ENCODE measurements around the gene ODF4. TPM values are rescaled to one million over a fixed set of nuclear protein-coding genes. Genes with fewer than 3 reads are reported as not detected.
A peak's percentile ranks its signal among the peaks of the same experiment; 100 is the strongest.

ODF4 gene
- total and polyA plus RNA-seq, 10 of the 15 experiments (the other 5 are each of a cell fraction or from before 2014, with no cell fraction given) = not detected

- peak overlapping the region; percentile 72 for H3K9ac ChIP-seq (ENCODE audit: control insufficient read depth, insufficient read depth, low read length)
- in situ Hi-C loops (cut with MboI) = loop anchor here (5.0 kb wide), 1 partner anchor 178 kb away; the partner anchor contains the start of gene ALOXE3
- ChIA-PET SMC1A (ENCODE audit: uncharacterized antibody, unreplicated experiment) (interaction anchor here (0.7 to 3.8 kb wide), 22 partner anchors 11 to 703 kb away, joined by 3 to 40 read pairs (median 4); partner anchors contain the start of genes AURKB, CTC1, PFAS and TMEM107), POLR2A (interaction anchor here (0.6 to 2.5 kb wide), 23 partner anchors 8 to 460 kb away, joined by 3 to 31 read pairs (median 5); partner anchors contain the start of genes ALOXE3, AURKB, BORCS6 and CNTROB), CTCF (interaction anchor here (0.6 to 3.0 kb wide), 20 partner anchors 9 to 234 kb away, joined by 3 to 23 read pairs (median 4); partner anchors contain the start of genes BORCS6, CTC1, KRABD2 and PFAS), RAD21 (ENCODE audit: unreplicated experiment) (interaction anchor here (0.6 to 2.9 kb wide), 21 partner anchors 9 to 840 kb away, joined by 3 to 26 read pairs (median 3); partner anchors contain the start of genes BORCS6, CTC1, KRABD2 and PFAS)
- BruUV-seq (replicated peaks) = TSS peak; percentile 85
- intact Hi-C loops (cut with micrococcal nuclease; ENCODE audit: unreplicated experiment) = loop anchor here (1.0 to 5.0 kb wide), 2 partner anchors 69 to 173 kb away; partner anchors contain the start of gene HES7
- TF ChIP-seq PAX8 (IDR thresholded peaks at IDR 0.05) (no peak), MAX (IDR thresholded peaks at IDR 0.05; ENCODE audit: low read depth, low read length) (0 out of 2 replicates have a peak, but pooled peaks have one; percentile 6), ZNF24 (IDR thresholded peaks at IDR 0.05) (no peak), SPI1 (IDR thresholded peaks at IDR 0.05; ENCODE audit: borderline replicate concordance, insufficient read depth, low read depth, low read length) (no peak), ATF2 (IDR thresholded peaks at IDR 0.05; ENCODE audit: low read length) (no peak), PRDM15 (CRISPR knock-in tag; IDR thresholded peaks at IDR 0.05) (no peak), POLR2A (IDR thresholded peaks at IDR 0.05; ENCODE audit: low read depth, low read length) (no peak), ZNF274 (IDR thresholded peaks at IDR 0.05; ENCODE audit: insufficient read depth, insufficient read length) (no peak), IKZF2 (IDR thresholded peaks at IDR 0.05) (0 out of 4 replicates have a peak, but pooled peaks of 1 of the 2 experiments have one; percentile 12)
- FAIRE-seq = no peak
- H3K79me2 ChIP-seq (ENCODE audit: control insufficient read depth, insufficient read depth, low read length) = no peaks in the 10 kb centered on the region
- DNase-seq (ENCODE audit: low read depth, low spot score) = no peak
- peak overlapping the region; percentile 62 for H3K4me3 ChIP-seq
- no peak for ATAC-seq
- H3K27me3 ChIP-seq (replicated peaks in 1 of 2; ENCODE audit: control insufficient read depth in 2 of 2, insufficient read depth in 2 of 2, low read length in 1 of 2) = no peaks in the 10 kb centered on the region
- peak overlapping the region; percentile 41 for H3K27ac ChIP-seq (ENCODE audit: control insufficient read depth, insufficient read depth)
- peak overlapping the region; percentile 78 for H2AFZ ChIP-seq (ENCODE audit: control insufficient read depth, low read depth, low read length)
- H3K4me2 ChIP-seq (ENCODE audit: control insufficient read depth, insufficient read depth) = peak overlapping the region; percentile 75
- H3K36me3 ChIP-seq (ENCODE audit: control insufficient read depth in 2 of 2, insufficient read depth in 2 of 2, low read length in 1 of 2) = no peaks in the 10 kb centered on the region
- WGBS (ENCODE audit: insufficient coverage, insufficient replicate concordance, low lambda C conversion rate, missing lambda C conversion rate) = 8% methylated on average over 15 of the region's 15 CpGs
- H3K4me1 ChIP-seq (ENCODE audit: control insufficient read depth, insufficient read depth, low read length) = peaks cover 21% of the 10 kb centered on the region
- H3K9me3 ChIP-seq (replicated peaks; ENCODE audit: control insufficient read depth, insufficient read depth, low read length) = no peaks in the 10 kb centered on the region
- no peaks in the 10 kb centered on the region for H4K20me1 ChIP-seq (ENCODE audit: control insufficient read depth, insufficient read depth)
These were observed 44.8 kb upstream of the ODF4 start for GRCh38 chr17:8294814-8295316.
